NCI-H460 (cell line): ENCODE data around the gene TEAD4. TPM values are rescaled to one million over a fixed set of nuclear protein-coding genes. Genes with fewer than 3 reads are reported as not detected.

ENCODE experiments used
- DNase-seq: peaks from one replicate; pipeline ENCODE4 v3.0.0-alpha.2; 2016; ENCODE audit warnings: low read depth; ENCODE audit errors: extremely low read depth
- total RNA-seq: library from RNA; depleted of rRNA; stranded (reverse); fragments of >200 nt; shearing (Covaris generic); gene quantifications from 2 replicates; pipeline ENCODE4 v1.2.3, GENCODE V29; 2014

TEAD4 gene
- total RNA-seq, 1 experiment from 2014 or later, result 18.3 TPM

DNA sequence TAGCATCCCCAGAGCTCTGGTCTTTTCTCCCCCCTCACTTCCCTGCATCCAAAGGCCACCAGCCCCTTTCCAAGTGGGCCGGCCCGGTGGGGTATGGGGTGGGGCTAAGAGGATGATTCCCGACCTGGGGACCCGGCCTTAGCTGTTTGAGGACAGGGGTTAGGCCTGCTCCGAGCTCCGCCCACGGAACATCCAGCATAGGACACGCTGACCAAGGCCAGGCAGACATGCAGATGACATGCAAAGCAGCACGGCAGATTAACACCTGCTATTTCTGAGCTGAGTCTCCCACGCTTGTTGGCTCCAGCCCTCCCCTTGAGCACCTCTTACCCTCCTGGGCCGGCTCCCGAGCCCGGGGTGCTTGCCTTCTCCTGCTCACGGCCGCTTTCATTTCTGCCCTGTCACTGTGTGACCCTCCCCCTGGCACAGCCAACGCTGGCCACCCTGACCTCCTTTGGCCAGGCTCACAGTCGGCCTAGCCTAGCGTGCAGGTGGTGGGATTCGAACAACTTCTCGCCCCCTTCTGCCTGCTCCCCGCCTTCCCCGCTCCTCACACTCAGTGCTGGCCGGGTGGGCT lies 40.2 kb downstream of the TEAD4 start:
- no peak for DNase-seq

DNA sequence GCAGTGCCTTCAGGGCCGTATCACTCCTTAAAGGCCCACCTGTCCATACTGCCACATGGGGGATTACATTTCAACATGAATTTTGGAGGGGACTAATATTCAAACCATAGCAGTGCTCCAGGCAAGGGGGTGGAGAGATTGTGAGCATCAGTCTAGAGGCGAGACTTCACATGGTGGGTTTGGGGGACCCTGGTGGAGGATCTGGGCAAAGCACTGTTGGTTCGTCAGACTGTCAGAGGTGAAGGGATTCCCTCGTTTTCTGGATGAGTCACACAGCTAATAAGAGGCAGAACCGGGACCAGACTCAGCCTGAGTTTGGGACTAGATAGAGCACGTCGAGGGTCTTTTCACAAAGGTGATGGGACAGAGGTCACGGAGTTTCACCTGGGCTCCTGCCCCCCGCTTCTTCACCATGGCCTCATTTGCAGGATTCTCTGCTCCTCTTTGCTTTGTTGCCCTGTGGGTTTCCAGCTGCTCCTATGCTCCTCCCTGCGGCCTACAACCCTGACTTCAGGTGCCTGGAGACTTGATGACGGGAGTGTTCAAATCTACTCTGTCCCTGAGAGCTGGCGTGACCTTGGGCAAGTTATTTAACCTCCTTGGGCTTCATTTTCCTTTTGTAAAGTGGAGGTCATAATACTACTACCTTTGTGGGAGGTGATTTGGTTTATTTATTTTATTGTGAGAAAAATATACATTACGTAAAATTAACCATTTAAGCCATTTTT lies 41.5 kb downstream of the TEAD4 start:
- no peak for DNase-seq

DNA sequence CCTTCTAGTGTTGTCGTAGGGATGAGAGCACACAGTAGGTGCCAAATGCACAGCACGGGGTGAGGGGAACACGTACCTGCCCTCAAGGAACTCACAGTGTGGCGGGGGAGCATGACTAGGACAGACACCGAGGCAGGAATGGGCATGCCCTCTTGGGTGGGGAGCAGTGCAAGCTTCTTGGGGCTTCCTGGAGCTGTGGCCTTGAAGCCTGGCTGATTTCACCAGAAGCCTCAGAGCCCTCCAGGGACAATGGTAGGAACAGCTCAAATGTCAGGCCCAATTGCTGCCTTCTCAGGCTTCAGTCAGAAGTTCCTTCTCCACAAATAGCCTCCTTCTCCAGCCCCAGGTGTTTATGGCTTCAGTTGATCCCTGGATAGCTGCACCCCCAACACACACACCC lies 43.4 kb downstream of the TEAD4 start:
- DNase-seq, result no peak

DNA sequence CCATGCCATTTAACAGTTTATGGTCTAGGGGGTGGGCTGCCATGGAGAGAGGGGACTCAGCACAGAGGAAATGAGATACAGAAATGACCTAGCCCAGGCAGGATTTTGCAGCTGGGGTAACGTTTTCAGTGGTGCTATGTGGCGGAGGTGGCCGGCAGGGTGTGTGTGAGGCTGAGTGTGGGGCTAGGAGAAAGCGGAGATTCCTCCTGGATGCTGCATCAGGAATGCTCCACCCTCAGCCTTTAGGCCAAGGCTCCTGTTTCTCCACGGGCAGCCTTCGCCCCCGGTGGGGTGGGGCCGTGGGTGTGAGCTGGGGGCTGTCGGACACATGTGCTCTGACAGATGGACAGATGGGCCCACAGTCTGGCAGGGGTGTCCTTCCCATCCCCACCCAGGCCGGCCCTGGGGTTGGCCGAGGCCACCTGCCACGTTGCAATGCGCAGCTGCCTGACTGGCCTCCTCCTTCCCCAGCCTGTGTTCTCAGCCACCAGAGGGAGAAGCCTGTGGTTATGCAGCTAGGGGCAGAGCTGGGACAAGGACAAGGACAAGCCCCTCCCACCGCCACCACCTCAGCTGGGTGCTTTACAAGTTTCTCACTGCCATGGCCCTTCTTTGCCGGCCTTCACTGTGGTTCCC lies 44.3 kb downstream of the TEAD4 start:
- no peak for DNase-seq

DNA sequence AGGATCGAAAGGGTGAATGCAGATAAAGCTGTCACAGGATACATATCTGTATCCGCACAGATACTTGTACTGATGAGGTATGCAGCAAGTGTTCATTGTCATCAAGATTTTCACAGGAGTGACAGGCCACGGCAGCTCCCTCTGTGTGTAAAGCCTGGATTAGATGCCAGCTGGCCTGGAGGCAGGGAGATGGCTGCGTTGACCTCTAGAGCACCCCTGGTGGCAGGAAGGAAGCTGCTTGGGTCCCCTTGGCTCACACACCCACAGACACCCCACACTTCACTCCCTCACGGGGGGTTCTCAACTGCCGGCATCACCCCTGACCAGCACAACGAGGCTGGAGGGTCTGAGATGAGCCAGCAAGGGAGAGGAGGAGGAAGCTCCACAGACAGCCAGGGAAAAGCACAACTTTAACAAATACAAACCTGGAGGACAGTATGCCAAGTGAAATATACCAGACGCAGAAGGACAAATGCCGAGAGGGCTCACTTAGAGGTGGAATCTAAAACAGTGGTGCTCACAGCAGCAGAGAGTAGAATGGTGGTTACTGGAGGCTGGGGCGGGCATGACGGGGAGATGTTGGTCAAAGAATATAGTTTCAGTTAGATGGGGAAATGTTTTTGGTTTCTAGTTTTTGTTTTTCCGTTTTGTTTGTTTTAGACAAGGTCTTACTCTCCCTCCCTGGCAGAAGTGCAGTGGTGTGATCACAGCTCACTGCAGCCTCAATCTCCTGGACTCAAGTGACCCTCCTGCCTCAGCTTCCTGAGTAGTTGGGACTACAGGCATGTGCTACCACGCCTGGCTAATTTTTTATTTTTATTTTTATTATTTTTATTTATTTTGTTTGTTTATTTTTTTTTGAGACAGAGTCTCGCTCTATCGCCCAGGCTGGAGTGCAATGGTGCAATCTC lies 45.7 kb downstream of the TEAD4 start:
- DNase-seq, result no peak

DNA sequence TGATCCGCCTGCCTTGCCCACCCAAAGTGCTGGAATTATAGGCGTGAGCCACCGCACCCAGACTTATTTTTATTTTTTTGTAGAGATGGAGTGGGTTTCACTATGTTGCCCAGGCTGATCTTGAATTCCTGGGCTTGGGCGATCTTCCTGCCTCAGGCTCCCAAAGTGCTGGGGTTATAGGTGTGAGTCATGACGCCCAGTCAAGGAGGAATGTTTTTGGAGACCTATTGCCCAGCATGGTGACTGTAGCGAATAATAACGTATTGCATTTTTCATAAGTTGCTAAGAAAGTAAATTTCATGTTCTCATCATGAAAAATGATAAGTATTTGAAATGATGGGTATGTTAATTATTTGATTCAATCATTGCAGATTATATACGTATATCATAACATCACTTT lies 46.5 kb downstream of the TEAD4 start:
- DNase-seq, result no peak

DNA sequence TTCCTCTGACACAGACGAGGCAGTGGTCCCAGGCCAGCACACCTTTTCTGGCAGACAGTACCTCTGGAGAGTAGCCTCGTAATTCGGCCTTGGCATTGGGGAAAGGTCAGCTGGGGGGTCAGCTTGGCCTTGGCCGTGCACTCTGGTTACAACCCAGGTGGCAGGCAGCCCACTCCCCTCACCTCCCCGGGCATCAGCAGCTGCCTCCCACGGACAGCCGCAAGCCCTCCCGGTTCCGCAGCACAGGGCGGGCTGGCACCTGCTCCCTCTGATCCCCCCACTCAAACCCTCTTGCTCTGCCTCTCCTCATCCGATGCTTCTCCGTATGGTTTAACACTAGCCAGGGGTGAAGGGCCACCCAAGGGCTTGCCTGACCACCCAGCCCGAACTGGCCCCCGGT lies 50.6 kb downstream of the TEAD4 start:
- no peak for DNase-seq

DNA sequence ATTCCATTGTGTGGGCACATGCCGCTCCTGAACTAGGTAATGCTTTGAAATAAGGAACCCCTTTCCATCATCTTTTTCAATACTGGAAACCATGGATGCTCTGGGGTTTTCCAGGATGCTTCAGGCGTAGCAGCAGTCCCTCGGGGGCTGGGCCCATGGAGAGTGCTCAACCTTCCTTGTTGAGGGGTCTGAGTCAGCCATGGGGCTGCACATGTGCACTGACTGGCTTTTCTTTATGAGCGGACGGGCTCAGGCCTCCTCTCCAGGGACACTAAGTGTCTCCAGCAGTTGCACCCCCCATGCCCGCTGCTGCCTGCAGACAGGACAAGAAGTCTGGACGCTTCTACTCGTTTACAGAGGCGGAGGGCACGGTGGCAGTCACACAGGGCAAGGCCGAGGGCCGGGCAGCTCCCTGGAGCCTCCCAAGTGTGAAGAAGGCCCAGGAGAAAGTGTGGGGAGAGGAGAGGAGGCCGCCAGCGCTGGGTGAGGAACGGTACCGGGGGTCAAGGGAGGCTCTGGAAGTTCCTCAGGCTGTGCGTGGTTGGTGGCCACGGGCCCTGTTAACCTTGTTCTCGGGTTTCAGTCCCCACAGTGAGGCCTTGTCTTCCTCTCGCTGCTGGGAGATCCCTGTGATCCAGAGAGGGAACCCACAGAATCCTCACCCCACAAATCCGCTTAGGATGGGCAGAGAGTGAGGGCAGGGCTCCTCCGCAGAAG lies 51.2 kb downstream of the TEAD4 start:
- DNase-seq, result no peak

DNA sequence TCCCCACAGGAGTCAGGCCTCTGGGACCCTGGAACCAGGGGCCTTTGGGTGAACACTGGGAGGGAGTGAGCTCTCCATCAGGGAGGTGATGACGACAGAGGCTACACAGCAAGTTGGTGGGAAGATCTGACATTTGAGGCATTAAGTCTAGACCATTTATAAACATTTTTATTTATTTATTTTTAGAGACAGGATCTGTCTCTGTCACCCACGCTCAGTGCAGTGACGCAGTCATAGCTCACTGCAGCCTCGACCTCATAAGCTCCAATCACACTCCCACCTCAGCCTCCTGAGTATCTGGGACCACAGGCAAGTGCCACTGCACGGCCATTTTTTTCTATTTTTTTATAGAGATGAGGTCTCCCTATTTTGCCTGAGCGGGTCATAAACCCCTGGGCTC lies 53.6 kb downstream of the TEAD4 start:
- DNase-seq, result no peak

DNA sequence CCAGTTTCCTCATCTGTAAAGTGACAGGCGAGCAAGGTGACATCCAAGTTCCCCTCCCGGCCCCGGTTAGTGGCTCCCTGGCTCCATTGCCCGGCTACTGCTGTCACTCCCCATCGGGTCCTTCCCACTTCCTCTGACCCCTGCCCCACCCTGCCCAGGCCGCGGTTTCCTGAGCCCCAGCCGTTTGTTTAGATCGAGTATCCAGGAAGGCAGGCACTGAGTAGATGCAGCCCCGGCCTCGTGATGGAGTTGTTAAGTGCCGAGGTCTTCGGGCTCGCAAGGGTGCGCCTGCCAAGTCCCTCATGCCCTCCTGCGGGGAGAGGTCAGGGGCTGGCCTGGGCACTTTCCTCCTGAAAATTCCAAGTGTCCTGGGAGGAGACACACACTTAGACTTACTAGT lies 55.4 kb downstream of the TEAD4 start:
- DNase-seq, result no peak

DNA sequence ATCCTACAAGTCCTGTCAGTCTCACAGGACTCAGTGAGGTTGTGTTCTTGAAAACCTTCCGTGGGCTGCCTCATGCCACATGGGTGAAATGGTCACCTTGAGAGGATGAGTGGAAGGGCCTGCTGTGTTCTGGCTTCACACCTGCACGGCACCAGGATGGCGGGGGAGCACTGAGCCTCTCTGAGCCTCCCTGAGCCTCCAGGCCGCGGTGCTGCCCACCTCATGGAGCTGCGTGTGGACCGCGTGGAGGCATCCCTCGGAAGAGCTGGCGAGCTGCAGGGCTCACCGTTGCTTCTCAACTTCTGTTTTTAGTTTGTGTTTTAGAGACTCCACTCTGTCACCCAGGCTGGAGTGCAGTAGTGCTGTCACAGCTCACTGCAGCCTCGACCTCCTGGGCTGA lies 56.2 kb downstream of the TEAD4 start:
- no peak for DNase-seq

DNA sequence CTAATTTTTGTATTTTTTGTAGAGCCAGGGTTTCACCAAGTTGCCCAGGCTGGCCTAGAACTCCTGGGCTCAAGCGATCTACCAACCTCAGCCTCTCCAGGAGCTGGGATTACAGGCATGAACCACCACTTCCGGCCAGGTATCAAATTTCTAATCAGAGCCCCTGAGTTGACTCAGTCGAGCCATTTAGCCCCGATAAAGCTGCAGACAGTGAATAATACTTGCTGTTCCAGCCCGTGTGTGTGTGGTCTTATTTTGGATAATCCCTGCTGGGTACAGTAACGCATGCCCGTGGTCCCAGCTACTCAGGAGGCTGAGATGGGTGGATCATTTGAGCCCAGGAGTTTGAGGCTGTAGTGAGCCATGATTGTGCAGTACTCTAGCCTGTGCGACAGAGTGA lies 57.0 kb downstream of the TEAD4 start:
- no peak for DNase-seq

DNA sequence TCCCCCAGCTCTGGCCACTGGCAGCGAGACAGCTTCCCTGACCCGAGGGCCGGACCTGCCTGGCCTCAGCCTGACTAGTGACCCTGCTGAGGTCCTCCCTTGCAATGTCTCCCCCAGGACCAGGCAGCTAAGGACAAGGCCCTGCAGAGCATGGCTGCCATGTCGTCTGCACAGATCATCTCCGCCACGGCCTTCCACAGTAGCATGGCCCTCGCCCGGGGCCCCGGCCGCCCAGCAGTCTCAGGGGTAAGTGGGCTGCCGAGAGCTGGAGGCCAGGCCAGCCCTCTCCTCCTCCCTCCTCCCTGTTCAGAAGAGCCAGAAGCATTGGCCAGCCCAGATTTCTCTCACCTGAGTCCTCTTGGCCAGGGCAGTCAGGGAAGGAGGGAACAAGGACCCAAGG lies 58.1 kb downstream of the TEAD4 start:
- no peak for DNase-seq

DNA sequence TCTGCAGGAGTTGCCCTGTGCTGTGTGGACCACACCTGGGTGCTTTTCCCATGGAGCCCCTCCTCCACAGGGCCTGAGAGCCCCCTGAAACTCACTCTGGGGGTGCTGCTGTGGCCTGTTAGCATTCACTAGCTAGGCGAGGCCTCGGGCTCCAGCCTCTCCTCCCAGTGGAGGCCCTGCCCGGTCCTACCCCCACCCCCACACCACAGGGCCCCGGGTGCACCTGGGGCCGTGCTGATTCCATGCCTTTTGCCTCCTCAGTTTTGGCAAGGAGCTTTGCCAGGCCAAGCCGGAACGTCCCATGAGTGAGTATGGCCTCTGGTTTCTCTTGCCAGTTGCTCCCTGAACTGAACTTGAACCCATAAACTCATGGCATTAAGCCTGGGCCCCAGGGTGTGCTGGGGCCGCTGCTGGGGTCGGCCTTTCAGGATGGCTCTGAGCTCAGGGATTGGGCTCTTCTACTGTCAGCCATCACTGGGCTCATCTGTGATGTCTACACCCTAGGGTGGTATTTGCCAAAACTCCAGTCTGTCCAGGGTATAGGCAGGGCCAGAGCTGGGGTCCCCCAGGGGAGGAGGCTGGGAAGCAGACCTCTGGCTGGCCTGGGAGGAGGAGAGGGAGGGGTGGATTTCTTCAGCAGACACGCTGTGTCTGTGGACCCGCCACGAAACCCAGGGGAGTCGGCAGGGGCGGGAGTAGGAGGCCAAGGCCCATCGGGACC lies 59.2 kb downstream of the TEAD4 start:
- DNase-seq, result no peak

DNA sequence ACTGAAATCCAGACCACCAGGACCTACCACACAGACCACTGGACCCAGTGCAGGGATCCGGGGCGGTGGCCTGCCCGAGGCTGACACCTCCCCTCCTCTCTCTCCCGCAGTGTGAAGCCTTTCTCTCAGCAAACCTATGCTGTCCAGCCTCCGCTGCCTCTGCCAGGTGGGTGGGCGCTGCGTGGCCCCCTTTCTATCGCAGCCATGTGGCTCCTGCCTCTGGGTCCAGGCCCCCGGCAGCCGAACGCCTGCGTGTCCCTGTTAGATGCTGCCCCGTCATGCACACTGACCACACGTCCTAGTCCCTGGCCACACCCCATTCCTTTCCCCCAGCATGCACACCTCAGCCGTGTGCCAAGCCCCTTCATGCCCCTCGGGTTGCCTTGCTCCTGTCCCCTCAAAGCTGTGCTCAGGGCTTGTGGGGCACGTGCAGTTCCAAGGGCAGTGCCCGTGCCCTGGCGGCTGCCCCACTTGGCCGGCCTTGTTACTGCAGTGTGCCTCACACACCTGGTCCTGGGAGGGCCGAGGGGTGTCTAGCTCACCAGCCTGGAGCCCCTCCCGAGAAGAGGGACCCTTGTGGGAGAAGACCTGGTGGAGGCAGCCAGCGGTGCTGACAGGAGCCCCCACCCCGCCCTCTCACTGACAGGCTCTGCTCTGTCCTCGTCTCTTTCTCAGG lies 59.9 kb downstream of the TEAD4 start:
- no peak for DNase-seq

DNA sequence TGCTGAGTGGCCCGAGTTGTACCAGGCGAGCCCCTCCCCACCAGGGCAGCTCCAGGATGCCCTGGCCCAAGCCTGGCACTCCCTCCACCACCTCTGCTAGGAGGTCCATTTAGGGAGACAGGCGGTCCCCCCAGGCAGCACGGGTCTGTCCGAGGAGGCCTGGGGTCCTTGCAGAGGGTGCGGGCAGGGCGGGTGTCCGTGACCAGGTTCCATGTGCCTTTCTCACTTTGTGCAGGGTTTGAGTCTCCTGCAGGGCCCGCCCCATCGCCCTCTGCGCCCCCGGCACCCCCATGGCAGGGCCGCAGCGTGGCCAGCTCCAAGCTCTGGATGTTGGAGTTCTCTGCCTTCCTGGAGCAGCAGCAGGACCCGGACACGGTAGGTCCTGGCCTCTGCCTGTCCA lies 61.2 kb downstream of the TEAD4 start:
- no peak for DNase-seq

DNA sequence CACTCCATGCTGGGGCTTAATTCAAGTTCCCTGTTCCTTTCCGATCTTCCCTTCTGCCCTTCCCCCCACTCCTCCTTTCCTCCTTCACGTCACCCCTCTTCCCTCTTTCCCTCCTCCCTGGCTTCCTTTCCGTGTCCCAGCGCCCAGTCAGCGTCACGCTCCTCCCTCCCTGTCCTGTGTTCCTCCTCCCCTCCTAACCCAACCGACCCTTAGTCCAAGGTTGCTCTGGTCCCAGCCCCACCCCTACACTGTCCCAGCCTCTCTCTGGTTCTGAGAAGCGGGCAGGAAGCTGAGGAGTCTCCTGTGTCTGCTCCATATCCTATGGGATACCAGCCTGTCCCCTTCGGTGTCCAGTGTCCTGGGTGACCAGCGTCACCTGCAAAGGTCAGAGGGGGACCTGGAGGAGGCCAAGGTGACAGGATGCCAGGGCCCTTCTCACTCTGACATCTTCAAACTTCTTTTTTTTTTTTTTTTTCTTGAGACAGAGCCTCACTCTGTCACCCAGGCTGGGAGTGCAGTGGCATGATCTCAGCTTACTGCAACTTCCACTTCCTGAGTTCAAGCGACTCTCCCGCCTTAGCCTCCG lies 61.7 kb downstream of the TEAD4 start:
- DNase-seq, result no peak

DNA sequence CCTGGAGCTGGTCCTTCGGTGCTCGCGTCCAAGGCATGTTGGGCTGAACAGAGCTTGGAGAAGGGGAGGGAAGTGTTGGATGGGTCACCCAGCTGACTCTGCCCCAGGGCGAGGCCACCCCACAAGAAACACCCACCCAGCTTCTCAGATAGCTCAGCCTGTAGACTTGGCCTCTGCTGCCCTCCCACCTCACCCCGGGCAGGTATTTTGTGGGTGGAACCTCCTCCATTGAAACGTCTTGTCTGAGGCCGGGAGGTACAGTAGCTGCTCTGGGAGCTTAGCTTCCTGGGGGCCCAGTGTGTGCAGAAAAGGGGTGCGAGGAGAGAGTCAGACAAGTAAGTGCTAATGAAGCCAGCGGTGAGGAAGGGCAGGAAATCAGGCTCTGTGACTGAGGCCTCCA lies 63.2 kb downstream of the TEAD4 start:
- no peak for DNase-seq

DNA sequence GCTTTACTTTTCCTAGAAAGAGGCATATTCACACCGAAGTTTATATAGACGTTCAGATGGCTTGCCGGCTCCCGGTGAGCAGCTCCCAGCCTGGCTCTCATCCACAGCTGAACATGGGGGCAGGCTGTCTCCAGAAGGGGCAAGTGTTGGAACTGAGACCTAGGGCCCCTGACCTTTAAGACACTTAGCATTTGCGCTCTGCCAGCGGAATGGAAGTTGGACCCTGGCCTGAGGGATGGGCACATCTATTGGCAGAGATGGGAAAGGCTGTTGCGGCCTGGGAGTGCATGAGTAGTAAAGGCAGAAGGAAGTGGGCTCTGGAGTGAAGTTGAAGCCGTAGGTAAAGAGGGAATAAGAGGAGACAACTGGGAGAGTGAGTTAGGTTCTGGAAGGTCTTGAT lies 63.8 kb downstream of the TEAD4 start:
- no peak for DNase-seq
